Measurements from ENCODE around the gene TAMALIN. TPM values are rescaled to one million over a fixed set of nuclear protein-coding genes. Genes with fewer than 3 reads are reported as not detected.
A peak's percentile ranks its signal among the peaks of the same experiment; 100 is the strongest.

TAMALIN gene
- total RNA-seq, 1 experiment from 2014 or later, result not detected

DNA sequence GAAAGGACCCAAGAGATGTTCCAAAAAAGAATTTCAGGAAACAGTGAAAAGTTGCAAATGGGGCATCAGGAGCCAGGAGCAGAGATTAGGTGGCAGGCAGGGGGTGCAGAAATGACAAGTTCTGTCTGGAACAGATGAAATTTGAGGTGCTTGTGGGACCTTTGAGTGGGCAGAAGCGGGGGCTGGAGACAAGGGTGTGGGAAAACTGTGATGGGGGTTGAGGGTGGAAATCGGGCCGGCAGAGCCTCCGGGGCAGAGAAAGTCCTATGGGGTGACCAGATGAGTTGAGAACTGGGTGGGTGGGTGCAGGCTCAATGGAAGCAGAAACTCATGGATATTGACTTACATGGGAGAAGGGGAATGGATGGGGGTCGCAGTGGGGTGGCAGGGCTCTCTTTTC is 42.9 kb downstream of the TAMALIN start:
- Mint-ChIP-seq H3K9me3 (ENCODE audit: unreplicated experiment) (no peaks in the 10 kb centered on the region), H3K27ac (ENCODE audit: low read depth, unreplicated experiment) (peak overlapping the region; percentile 95), H3K36me3 (ENCODE audit: insufficient read depth, unreplicated experiment) (peaks cover 5% of the 10 kb centered on the region), H3K4me3 (ENCODE audit: unreplicated experiment) (peak overlapping the region; percentile 75), H3K4me1 (ENCODE audit: insufficient read depth, unreplicated experiment) (peaks cover 23% of the 10 kb centered on the region), H3K27me3 (ENCODE audit: insufficient read depth, unreplicated experiment) (peaks cover 11% of the 10 kb centered on the region)
- BruUV-seq (replicated peaks), result no TSS peak
- intact Hi-C loops (cut with micrococcal nuclease), result no loop called here
- ChIA-PET POLR2A (interaction anchor here (2.5 kb wide), 1 partner anchor 17 kb away, joined by 22 read pairs; no protein-coding TSS in a partner anchor), CTCF (interaction anchor here (0.6 kb wide), 1 partner anchor 1220 kb away, joined by 5 read pairs; no protein-coding TSS in a partner anchor)
- DNase-seq (ENCODE audit: unreplicated experiment), result no peak
- TF ChIP-seq, protein P1, sequence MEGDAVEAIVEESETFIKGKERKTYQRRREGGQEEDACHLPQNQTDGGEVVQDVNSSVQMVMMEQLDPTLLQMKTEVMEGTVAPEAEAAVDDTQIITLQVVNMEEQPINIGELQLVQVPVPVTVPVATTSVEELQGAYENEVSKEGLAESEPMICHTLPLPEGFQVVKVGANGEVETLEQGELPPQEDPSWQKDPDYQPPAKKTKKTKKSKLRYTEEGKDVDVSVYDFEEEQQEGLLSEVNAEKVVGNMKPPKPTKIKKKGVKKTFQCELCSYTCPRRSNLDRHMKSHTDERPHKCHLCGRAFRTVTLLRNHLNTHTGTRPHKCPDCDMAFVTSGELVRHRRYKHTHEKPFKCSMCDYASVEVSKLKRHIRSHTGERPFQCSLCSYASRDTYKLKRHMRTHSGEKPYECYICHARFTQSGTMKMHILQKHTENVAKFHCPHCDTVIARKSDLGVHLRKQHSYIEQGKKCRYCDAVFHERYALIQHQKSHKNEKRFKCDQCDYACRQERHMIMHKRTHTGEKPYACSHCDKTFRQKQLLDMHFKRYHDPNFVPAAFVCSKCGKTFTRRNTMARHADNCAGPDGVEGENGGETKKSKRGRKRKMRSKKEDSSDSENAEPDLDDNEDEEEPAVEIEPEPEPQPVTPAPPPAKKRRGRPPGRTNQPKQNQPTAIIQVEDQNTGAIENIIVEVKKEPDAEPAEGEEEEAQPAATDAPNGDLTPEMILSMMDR (IDR thresholded peaks at IDR 0.05; ENCODE audit: unreplicated experiment), result no peak

DNA sequence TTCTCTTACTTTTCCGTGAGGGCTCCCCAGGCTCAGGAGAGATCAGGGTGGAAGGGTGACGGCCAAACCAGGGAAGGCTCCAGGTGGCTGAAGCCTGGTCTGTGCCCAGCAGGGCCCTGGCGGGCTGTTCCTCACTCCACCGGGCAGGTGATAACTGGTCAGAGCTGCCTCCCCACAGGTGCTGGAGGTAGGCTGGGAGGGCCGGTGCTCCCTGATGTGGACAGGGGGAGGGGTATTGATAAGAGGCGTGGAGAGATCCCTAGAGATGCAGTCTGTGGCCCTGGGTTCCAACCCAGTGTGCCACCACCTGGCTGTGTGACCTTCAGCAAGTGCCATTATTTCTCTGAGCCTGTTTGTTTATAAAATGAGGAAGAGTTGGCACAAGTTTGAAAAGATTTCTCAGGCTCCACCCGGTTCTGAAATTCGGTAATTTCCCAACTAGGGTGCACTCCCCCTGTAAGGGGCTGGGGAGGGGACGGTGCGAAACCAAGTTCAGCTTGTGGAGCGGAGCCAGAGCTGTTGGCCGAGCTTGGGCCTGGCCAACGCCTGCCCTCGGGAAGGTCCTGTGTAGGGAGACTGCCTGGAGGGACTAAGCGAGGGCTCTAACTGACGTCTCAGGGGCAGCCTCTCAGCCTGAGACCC is 43.5 kb downstream of the TAMALIN start:
- TSS peak; percentile 88 for BruUV-seq (replicated peaks)
- H3K36me3 Mint-ChIP-seq (ENCODE audit: insufficient read depth, unreplicated experiment), result peaks cover 5% of the 10 kb centered on the region
- peak overlapping the region; percentile 75 for H3K4me3 Mint-ChIP-seq (ENCODE audit: unreplicated experiment)
- H3K4me1 Mint-ChIP-seq (ENCODE audit: insufficient read depth, unreplicated experiment), result peaks cover 22% of the 10 kb centered on the region
- H3K27me3 Mint-ChIP-seq (ENCODE audit: insufficient read depth, unreplicated experiment), result peaks cover 11% of the 10 kb centered on the region
- TF ChIP-seq, protein P1 (IDR thresholded peaks at IDR 0.05; ENCODE audit: unreplicated experiment), result no peak
- H3K9me3 Mint-ChIP-seq (ENCODE audit: unreplicated experiment), result no peaks in the 10 kb centered on the region
- ChIA-PET POLR2A (interaction anchor here (0.5 to 3.3 kb wide), 4 partner anchors 11 to 27 kb away, joined by 3 to 49 read pairs (median 14); partner anchors contain the start of gene ATG101), CTCF (interaction anchor here (0.6 to 2.4 kb wide), 6 partner anchors 11 to 1219 kb away, joined by 3 to 16 read pairs (median 4); partner anchors contain the start of gene ATG101)
- intact Hi-C loops (cut with micrococcal nuclease), result no loop called here
- H3K27ac Mint-ChIP-seq (ENCODE audit: low read depth, unreplicated experiment), result peak overlapping the region; percentile 95
- DNase-seq (ENCODE audit: unreplicated experiment), result peak; percentile 56

DNA sequence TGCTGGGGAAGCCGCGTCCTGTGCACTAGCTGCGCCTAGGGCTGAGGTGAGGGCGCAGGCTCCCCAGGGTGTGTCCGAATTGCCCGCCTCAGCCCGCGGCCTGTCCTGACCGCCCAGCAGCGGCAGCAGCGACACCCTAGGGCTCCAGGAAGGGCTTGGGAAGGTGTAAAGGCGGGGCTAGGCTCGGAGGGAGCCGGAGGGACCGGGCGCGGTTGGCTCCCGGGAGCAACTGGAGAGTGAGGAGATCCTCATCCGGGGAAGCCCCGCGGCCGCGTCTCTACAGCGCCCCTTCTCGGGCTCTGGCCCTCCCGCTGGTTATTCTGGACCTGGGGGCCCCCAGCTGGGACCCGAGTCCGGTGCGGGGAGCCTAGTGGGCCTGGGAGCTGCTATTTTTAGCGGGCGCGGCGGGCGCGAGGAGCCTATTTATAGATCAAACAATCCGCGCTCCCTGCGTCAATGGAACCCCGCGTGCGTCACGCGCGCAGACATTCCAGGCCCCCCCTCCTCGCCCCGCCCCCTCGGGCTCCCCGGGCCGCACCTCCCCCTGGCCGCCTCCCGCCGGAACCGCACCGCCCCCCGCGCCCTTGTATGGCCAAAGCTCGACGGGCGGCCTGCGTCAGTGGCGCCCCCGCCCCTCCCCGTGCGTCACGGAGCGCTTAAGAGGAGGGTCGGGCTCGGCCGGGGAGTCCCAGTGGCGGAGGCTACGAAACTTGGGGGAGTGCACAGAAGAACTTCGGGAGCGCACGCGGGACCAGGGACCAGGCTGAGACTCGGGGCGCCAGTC is 44.2 kb downstream of the TAMALIN start, which contains the start of gene NR4A1:
Gene NR4A1, plus strand, starts transcription at position 685 of the 784 bp plus-strand sequence. CDS start 2,887 bp downstream, outside the sequence.
- Mint-ChIP-seq H3K27me3 (ENCODE audit: insufficient read depth, unreplicated experiment) (peaks cover 11% of the 10 kb centered on the region), H3K4me3 (ENCODE audit: unreplicated experiment) (peak within 1 kb of the TSS; percentile 75), H3K9me3 (ENCODE audit: unreplicated experiment) (no peaks in the 10 kb centered on the region), H3K27ac (ENCODE audit: low read depth, unreplicated experiment) (peak within 1 kb of the TSS; percentile 95), H3K36me3 (ENCODE audit: insufficient read depth, unreplicated experiment) (peaks cover 5% of the 10 kb centered on the region), H3K4me1 (ENCODE audit: insufficient read depth, unreplicated experiment) (peaks cover 22% of the 10 kb centered on the region)
- ChIA-PET CTCF (interaction anchor here (0.6 to 2.5 kb wide), 7 partner anchors 10 to 1800 kb away, joined by 3 to 16 read pairs (median 3); partner anchors contain the start of gene ATG101), POLR2A (interaction anchor here (0.6 to 3.3 kb wide), 7 partner anchors 12 to 854 kb away, joined by 3 to 49 read pairs (median 5); partner anchors contain the start of genes ATG101 and KRT8)
- no TSS peak for BruUV-seq (replicated peaks)
- intact Hi-C loops (cut with micrococcal nuclease), result no loop called here
- TF ChIP-seq, protein P1 (IDR thresholded peaks at IDR 0.05; ENCODE audit: unreplicated experiment), result no peak
- DNase-seq (ENCODE audit: unreplicated experiment), result peak; percentile 92

All from MCF 10A (cell line).